Ishikawa (cell line): Measurements from ENCODE around the gene RMP24.

Experiments used
- CEBPB ChIP-seq: IDR thresholded peaks from 2 replicates; pipeline ENCODE4 v1.6.1; 2012
- CREB1 ChIP-seq: IDR thresholded peaks from 2 replicates; pipeline ENCODE4 v1.6.1; 2012; ENCODE audit warnings: low read depth
- EGR1 ChIP-seq: IDR thresholded peaks from 2 replicates; pipeline ENCODE4 v1.6.1; 2012
- EP300 ChIP-seq: IDR thresholded peaks from 2 replicates; pipeline ENCODE4 v1.6.1; 2012; ENCODE audit warnings: borderline replicate concordance
- FOXM1 ChIP-seq: IDR thresholded peaks from 2 replicates; pipeline ENCODE4 v1.6.1; 2012; ENCODE audit warnings: low read depth, borderline replicate concordance
- NFIC ChIP-seq: IDR thresholded peaks from 2 replicates; pipeline ENCODE4 v1.6.1; 2012
- RAD21 ChIP-seq: IDR thresholded peaks from 2 replicates; pipeline ENCODE4 v1.6.1; 2012; ENCODE audit warnings: low read depth
- TAF1 ChIP-seq: IDR thresholded peaks from 2 replicates; pipeline ENCODE4 v1.6.1; 2012; ENCODE audit warnings: low read depth, mild to moderate bottlenecking
- TCF12 ChIP-seq: IDR thresholded peaks from 2 replicates; pipeline ENCODE4 v1.6.1; 2012; ENCODE audit warnings: low read depth
- TEAD4 ChIP-seq: IDR thresholded peaks from 2 replicates; pipeline ENCODE4 v1.6.1; 2012
- YY1 ChIP-seq: IDR thresholded peaks from 2 replicates; pipeline ENCODE4 v1.6.1; 2012; ENCODE audit warnings: low read depth
- ZBTB7A ChIP-seq: IDR thresholded peaks from 2 replicates; pipeline ENCODE4 v1.6.1; 2012; ENCODE audit warnings: low read depth
- TF ChIP-seq, protein P1 (sequence below): IDR thresholded peaks from 2 replicates; pipeline ENCODE4 v1.6.1; 2012
- TF ChIP-seq, protein P2 (sequence below): IDR thresholded peaks from 2 replicates; pipeline ENCODE4 v1.6.1; 2012; ENCODE audit warnings: low read depth, mild to moderate bottlenecking
- TF ChIP-seq, protein P3 (sequence below): IDR thresholded peaks from 2 replicates; pipeline ENCODE4 v1.6.1; 2012

The RMP24 gene

DNA sequence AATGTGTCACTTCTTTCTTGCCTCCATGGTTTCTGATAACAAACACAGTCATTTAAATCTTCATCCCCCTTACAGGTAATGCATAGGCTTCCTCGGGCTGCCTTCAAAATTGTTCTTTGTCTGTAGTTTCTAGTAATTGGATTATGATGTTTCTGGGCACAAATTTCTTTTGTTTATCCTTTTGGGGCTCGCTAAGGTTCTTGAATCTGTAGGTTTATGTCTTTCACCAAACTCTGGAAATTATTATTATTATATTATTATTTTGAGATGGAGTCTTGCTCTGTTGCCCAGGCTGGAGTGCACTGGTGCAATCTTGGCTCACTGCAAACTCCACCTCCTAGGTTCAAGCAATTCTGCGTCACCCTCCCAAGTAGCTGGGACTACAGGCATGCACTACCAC is 16.3 kb upstream of the RMP24 start:
- TF ChIP-seq TAF1 (no peak), ZBTB7A (no peak), YY1 (no peak), FOXM1 (no peak), CEBPB (no peak)
- TF ChIP-seq, protein P1, sequence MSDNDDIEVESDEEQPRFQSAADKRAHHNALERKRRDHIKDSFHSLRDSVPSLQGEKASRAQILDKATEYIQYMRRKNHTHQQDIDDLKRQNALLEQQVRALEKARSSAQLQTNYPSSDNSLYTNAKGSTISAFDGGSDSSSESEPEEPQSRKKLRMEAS = no peak

DNA sequence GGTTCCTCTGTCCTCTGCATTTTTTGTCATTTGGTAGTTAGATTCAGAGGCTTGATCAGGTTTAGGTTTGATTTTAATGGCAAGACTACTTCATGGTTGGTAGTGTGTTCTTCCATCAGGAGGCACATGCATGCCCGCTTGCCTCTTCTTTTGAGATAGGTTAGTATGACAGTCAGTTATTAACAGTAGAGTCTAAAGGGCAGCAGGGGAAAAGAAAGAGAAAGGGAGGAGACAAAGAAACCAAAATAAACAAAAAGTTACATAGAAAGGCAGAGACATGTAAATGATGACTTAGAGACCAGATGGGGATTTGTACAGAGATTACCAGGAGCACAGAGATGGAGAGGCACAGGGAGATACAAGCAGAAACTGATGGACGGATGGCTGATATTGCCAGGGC is 10.2 kb upstream of the RMP24 start:
- TF ChIP-seq ZBTB7A = no peak
- TF ChIP-seq, protein P2, sequence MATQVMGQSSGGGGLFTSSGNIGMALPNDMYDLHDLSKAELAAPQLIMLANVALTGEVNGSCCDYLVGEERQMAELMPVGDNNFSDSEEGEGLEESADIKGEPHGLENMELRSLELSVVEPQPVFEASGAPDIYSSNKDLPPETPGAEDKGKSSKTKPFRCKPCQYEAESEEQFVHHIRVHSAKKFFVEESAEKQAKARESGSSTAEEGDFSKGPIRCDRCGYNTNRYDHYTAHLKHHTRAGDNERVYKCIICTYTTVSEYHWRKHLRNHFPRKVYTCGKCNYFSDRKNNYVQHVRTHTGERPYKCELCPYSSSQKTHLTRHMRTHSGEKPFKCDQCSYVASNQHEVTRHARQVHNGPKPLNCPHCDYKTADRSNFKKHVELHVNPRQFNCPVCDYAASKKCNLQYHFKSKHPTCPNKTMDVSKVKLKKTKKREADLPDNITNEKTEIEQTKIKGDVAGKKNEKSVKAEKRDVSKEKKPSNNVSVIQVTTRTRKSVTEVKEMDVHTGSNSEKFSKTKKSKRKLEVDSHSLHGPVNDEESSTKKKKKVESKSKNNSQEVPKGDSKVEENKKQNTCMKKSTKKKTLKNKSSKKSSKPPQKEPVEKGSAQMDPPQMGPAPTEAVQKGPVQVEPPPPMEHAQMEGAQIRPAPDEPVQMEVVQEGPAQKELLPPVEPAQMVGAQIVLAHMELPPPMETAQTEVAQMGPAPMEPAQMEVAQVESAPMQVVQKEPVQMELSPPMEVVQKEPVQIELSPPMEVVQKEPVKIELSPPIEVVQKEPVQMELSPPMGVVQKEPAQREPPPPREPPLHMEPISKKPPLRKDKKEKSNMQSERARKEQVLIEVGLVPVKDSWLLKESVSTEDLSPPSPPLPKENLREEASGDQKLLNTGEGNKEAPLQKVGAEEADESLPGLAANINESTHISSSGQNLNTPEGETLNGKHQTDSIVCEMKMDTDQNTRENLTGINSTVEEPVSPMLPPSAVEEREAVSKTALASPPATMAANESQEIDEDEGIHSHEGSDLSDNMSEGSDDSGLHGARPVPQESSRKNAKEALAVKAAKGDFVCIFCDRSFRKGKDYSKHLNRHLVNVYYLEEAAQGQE = no peak
- no peak for TF ChIP-seq TEAD4
- TF ChIP-seq, protein P1 = no peak
- no peak for TF ChIP-seq NFIC
- TF ChIP-seq CEBPB = no peak
- TF ChIP-seq YY1 = no peak
- TF ChIP-seq TAF1 = no peak
- no peak for TF ChIP-seq TCF12
- no peak for TF ChIP-seq RAD21
- TF ChIP-seq EGR1 = no peak
- TF ChIP-seq, protein P3, sequence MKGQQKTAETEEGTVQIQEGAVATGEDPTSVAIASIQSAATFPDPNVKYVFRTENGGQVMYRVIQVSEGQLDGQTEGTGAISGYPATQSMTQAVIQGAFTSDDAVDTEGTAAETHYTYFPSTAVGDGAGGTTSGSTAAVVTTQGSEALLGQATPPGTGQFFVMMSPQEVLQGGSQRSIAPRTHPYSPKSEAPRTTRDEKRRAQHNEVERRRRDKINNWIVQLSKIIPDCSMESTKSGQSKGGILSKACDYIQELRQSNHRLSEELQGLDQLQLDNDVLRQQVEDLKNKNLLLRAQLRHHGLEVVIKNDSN = no peak
- TF ChIP-seq EP300 = no peak

DNA sequence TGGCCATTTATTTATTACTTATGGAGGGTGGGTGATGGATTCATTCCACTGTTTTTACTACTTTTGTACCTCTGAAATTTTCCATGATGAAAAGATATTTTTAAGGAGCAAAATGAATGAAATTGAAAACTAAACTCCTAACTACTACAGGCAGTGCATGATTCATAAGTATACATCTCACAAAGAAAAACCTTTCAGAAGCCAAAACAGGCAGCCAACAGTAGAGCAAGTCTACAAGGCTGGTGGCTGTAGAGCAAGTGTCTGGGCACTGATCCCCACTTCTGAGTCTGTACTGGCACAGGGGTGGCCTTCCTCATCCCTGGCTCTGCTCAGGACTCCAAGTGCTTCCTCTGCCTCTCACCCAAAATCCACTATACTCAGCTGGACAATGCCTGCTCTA is 8.2 kb upstream of the RMP24 start:
- TF ChIP-seq YY1 (no peak), TAF1 (no peak), TEAD4 (no peak), CREB1 (no peak), CEBPB (no peak), ZBTB7A (no peak), TCF12 (no peak), FOXM1 (no peak), NFIC (no peak), EGR1 (no peak), RAD21 (no peak)
- TF ChIP-seq, protein P3 = no peak
- TF ChIP-seq, protein P1 = no peak

DNA sequence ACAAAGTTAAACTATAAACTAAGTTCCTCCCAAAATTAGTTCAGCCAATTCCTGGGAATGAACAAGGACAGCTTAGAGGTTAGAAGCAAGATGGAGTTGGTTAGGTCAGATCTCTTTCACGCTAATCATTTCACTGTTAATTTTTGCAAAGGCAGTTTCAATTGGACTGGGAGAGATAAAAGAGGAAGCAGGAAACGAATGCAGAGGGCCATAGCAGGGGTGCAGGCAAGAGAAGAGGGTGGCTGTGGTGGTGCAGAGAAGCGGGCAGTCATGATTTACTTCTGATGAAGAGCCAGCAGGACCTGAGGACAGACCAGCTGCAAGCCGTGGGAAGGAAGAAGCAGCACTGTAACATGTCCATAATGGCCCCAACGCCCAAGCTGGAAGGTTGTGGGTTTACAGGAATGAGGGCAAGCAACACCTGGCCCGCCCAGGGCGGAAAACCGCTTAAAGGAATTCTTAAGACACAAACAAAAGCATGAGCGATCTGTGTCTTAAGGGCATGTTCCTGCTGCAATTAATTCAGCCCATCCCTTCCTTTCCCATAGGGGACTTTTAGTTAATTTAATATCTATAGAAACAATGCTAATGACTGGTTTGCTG is 4.1 kb upstream of the RMP24 start:
- TF ChIP-seq CREB1 = no peak
- TF ChIP-seq TEAD4 = no peak
- no peak for TF ChIP-seq FOXM1
- no peak for TF ChIP-seq EP300
- TF ChIP-seq, protein P3 = no peak
- TF ChIP-seq TCF12 = no peak
- TF ChIP-seq, protein P2 = no peak
- no peak for TF ChIP-seq EGR1
- no peak for TF ChIP-seq NFIC
- TF ChIP-seq, protein P1 = no peak
- TF ChIP-seq YY1 = no peak
- TF ChIP-seq TAF1 = no peak
- TF ChIP-seq ZBTB7A = no peak
- TF ChIP-seq RAD21 = no peak

DNA sequence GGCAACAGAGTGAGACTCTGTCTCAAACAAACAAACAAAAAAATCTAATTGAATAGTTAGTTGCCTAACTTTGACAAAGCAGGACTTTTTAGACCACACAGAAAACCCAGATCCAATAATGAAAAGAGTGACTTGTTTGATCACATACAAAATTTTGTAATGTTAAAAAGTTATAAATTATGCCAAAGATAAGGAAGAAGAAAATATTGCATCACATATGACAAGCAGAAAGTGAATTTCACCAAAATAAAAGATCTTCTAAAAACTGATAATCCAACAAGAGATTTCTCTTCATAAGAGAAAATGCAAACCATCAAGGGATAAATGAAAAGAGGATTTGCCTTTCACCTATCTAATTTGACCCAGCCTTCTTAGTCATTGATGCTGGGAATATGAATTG is 2.8 kb upstream of the RMP24 start:
- TF ChIP-seq, protein P2 = no peak
- TF ChIP-seq, protein P1 = no peak
- TF ChIP-seq FOXM1 = no peak
- TF ChIP-seq CREB1 = no peak
- TF ChIP-seq NFIC = no peak
